ENCODE data around the gene KHSRP. TPM values are rescaled to one million over a fixed set of nuclear protein-coding genes. Genes with fewer than 3 reads are reported as not detected.

The KHSRP gene
- total and polyA plus RNA-seq, 2 of the 13 experiments (the other 11 are each of a cell fraction or from before 2014, with no cell fraction given) = 72.1 to 129 TPM

- 0 out of 2 replicates have a peak, but pooled peaks have one; percentile 19 for TF ChIP-seq GABPB1 (CRISPR knock-in tag; IDR thresholded peaks at IDR 0.05)
- TF ChIP-seq NFKB2 (CRISPR knock-in tag; IDR thresholded peaks at IDR 0.05; ENCODE audit: borderline replicate concordance) = no peak
- no peak for TF ChIP-seq GABPA (IDR thresholded peaks at IDR 0.05; ENCODE audit: low read depth, low read length)
- 0 out of 2 replicates have a peak, but pooled peaks have one; percentile 2 for TF ChIP-seq GABPA (CRISPR knock-in tag; IDR thresholded peaks at IDR 0.05; ENCODE audit: low read depth)
- TF ChIP-seq ZFYVE20 (CRISPR knock-in tag; IDR thresholded peaks at IDR 0.05; ENCODE audit: borderline replicate concordance, low read depth) = no peak
- TF ChIP-seq ATF6 (CRISPR knock-in tag; conservative IDR thresholded peaks at IDR 0.05) = no peak
Observed at GRCh38 chr19:6373813-6374108, 50.9 kb downstream of the KHSRP start (continued).

GRCh38 chr19:6373096-6373812 is 51.4 kb downstream of the KHSRP start:
- peak; percentile 74 for ATAC-seq
- ChIA-PET CTCF (ENCODE audit: low intra/inter-chr PET ratio, low total read pairs) (no interaction called here), POLR2A (interaction anchor here (0.7 to 4.3 kb wide), 13 partner anchors 11 to 696 kb away, joined by 3 to 80 read pairs (median 4); partner anchors contain the start of genes CLPP, GTF2F1, KHSRP and SLC25A23)
- H3K36me3 ChIP-seq (replicated peaks in 1 of 2; ENCODE audit: control insufficient read depth in 1 of 2, insufficient read depth in 2 of 2, low read length in 2 of 2) = peaks cover 6 to 12% of the 10 kb centered on the region in 2 experiments; a peak in 3 of 5 replicates
- peak; percentile 88 for DNase-seq (ENCODE audit: low spot score)
- peak overlapping the region; percentile 100 for H3K27ac ChIP-seq (ENCODE audit: extremely low read length, insufficient read depth, low read length)
- H3K4me2 ChIP-seq (ENCODE audit: low read depth, low read length) = peak overlapping the region; percentile 74
- H3K4me1 ChIP-seq (ENCODE audit: insufficient read depth, low read length) = peaks cover 14% of the 10 kb centered on the region
- H4K20me1 ChIP-seq (ENCODE audit: insufficient read depth, low read length) = no peaks in the 10 kb centered on the region
- H2AFZ ChIP-seq (ENCODE audit: low read length) = no peak overlapping the region
- 6% methylated on average over 23 of the region's 53 CpGs for WGBS (ENCODE audit: low lambda C conversion rate)
- no TSS peak for BruUV-seq (replicated peaks)
- in situ Hi-C loops (cut with HindIII; ENCODE audit: extremely low pct_ligation_motif_present, low pct_unique_long_range_greater_than_20kb) = no loop called here
- peak overlapping the region; percentile 88 to 98 (median 89) for H3K4me3 ChIP-seq (replicated peaks in 1 of 3; ENCODE audit: insufficient read depth in 1 of 3, low read depth in 2 of 3, low read length in 3 of 3)
- no peaks in the 10 kb centered on the region for H3K9me3 ChIP-seq (ENCODE audit: low read length)
- no peaks in the 10 kb centered on the region for H3K79me2 ChIP-seq (ENCODE audit: insufficient read depth, low read length)
- intact Hi-C loops (cut with micrococcal nuclease; ENCODE audit: unreplicated experiment) = no loop called here
- FAIRE-seq = no peak
- H3K27me3 ChIP-seq (ENCODE audit: control insufficient read depth in 1 of 2, insufficient read depth in 2 of 2, low read length in 2 of 2) = no peaks in the 10 kb centered on the region
- peak overlapping the region; percentile 98 for H3K9ac ChIP-seq (ENCODE audit: insufficient read depth, low read depth, low read length)
- TF ChIP-seq POLR2A (IDR thresholded peaks at IDR 0.05; ENCODE audit: insufficient read depth in 1 of 2, low read depth in 2 of 2, low read length in 2 of 2) (0 out of 4 replicates have a peak, but pooled peaks of 1 of the 2 experiments have one; percentile 8), MXI1 (IDR thresholded peaks at IDR 0.05; ENCODE audit: borderline replicate concordance, low read depth, low read length) (peak; percentile 70; the same call in 1 of the 3 replicates), AKAP8 (CRISPR knock-in tag; IDR thresholded peaks at IDR 0.05) (0 out of 2 replicates have a peak, but pooled peaks have one; percentile 5), HNRNPK (IDR thresholded peaks at IDR 0.05; ENCODE audit: low read depth, low read length, poor library complexity, severe bottlenecking) (peak; percentile 8), SRY (CRISPR knock-in tag; IDR thresholded peaks at IDR 0.05) (0 out of 2 replicates have a peak, but pooled peaks have one; percentile 15), ARNT2 (CRISPR knock-in tag; IDR thresholded peaks at IDR 0.05; ENCODE audit: low read depth) (no peak), MAX (IDR thresholded peaks at IDR 0.05) (peak; percentile 63; the same call in 1 of the 2 replicates), MNT (IDR thresholded peaks at IDR 0.05) (peak; percentile 44; the same call in 1 of the 2 replicates), ZNF597 (CRISPR knock-in tag; IDR thresholded peaks at IDR 0.05) (no peak)
